HG03442 (cell line): Measurements from ENCODE around the gene RPS29.
"Not testable (repeated sequence)": the region's sequence is repeated elsewhere in the genome, so short reads cannot be mapped to it uniquely, and the experiment has no call there.

Source experiments
- ATAC-seq: cut with Tn5 transposase; IDR thresholded peaks from one replicate; pipeline ENCODE4 v1.9.1; 2021; ENCODE audit warnings: mild to moderate bottlenecking, moderate library complexity; ENCODE audit not compliant: unreplicated experiment

Gene RPS29

GRCh38 chr14:49598485-49599300 lies 12.5 kb upstream of the RPS29 start, which contains the start of gene LRR1:
LRR1 (plus strand) TSS chr14:49598940; CDS start chr14:49599021, 81 bp downstream.
- ATAC-seq = peak; percentile 43

- ATAC-seq = no peak
Observed at GRCh38 chr14:49598189-49598484, 12.0 kb upstream of the RPS29 start.

- peak; percentile 31 for ATAC-seq
Observed at GRCh38 chr14:49594347-49595091, 8.3 kb upstream of the RPS29 start.

GRCh38 chr14:49593016-49593415 lies 6.8 kb upstream of the RPS29 start:
- ATAC-seq = peak; percentile 28

- ATAC-seq = no peak
Observed at GRCh38 chr14:49589387-49589786, 3.2 kb upstream of the RPS29 start.

- ATAC-seq = peak; percentile 26
Observed at GRCh38 chr14:49586673-49587460, 687 bp upstream of the RPS29 start.

- not testable (repeated sequence) for ATAC-seq
Observed at GRCh38 chr14:49584981-49585640, 1.1 kb downstream of the RPS29 start.

- ATAC-seq = no peak
Observed at GRCh38 chr14:49584058-49584457, 2.1 kb downstream of the RPS29 start.

GRCh38 chr14:49583629-49584028 lies 2.6 kb downstream of the RPS29 start:
- ATAC-seq = no peak

- ATAC-seq = no peak
Observed at GRCh38 chr14:49582113-49582977, 3.8 kb downstream of the RPS29 start.

GRCh38 chr14:49581209-49582112 lies 4.7 kb downstream of the RPS29 start:
- no peak for ATAC-seq

- no peak for ATAC-seq
Observed at GRCh38 chr14:49579841-49580240, 6.3 kb downstream of the RPS29 start.

- ATAC-seq = no peak
Observed at GRCh38 chr14:49578141-49578540, 8.0 kb downstream of the RPS29 start.

GRCh38 chr14:49574038-49574437 lies 12.1 kb downstream of the RPS29 start:
- ATAC-seq = no peak

GRCh38 chr14:49569281-49569680 lies 16.9 kb downstream of the RPS29 start:
- no peak for ATAC-seq

- ATAC-seq = no peak
Observed at GRCh38 chr14:49566714-49567113, 19.5 kb downstream of the RPS29 start.

- ATAC-seq = no peak
Observed at GRCh38 chr14:49559979-49560768, 26.0 kb downstream of the RPS29 start.

- no peak for ATAC-seq
Observed at GRCh38 chr14:49553892-49554291, 32.3 kb downstream of the RPS29 start.
